LHCN-M2 (cell line): ENCODE data around the gene OMP. TPM values are rescaled to one million over a fixed set of nuclear protein-coding genes. Genes with fewer than 3 reads are reported as not detected.
A peak's percentile ranks its signal among the peaks of the same experiment; 100 is the strongest.

Source experiments
- DNase-seq: peaks from one replicate; pipeline ENCODE4 v3.0.0-alpha.2; 2012; ENCODE audit warnings: low read depth
- total RNA-seq: library from RNA; depleted of rRNA; stranded (reverse); fragments of >200 nt; gene quantifications from 2 replicates; pipeline ENCODE4 v1.2.3, GENCODE V29; 2014

Gene OMP
- total RNA-seq, 1 experiment from 2014 or later = 0.57 TPM

DNA sequence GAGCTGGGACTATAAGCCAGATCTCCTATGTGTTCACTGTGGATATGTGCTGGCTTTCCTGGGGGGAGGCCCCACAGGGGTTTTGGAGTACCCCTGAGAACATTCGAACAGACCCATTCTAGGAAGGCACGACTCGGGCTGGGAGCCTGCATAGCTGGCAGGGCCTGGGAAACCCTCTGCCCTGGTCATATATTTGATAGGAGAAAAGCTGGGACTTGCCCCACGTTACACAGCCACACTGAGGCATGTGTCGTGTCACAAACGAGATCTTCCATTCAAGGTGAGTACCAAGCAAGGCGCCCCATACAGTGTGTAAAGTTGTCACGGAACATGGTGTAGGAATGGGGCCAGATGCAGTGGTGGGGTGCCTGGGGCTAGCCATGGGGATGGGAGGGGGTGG, 36.6 kb downstream of the OMP start:
- DNase-seq = no peak

GRCh38 chr11:77140231-77140851, 37.7 kb downstream of the OMP start:
- peak; percentile 74 for DNase-seq

DNA sequence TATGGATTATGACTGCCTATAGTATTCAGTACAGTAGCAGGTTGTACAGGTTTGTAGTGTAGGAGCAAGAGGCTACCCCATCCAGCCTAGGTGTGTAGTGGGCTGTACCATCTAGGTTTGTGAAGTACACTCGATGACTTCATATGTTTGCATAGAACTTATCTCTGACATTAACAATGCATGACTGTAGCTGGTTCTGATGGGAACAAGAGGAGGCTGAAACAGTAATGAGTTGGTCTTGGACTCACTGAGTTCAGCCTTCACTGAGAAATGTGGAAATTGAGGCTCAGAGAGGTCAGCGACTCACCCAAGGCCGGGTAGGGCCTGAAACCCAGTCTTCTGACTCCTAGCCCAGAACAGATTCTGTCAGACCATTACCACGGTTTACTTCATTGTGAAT, 38.4 kb downstream of the OMP start:
- peak; percentile 60 for DNase-seq

GRCh38 chr11:77141475-77141874, 38.8 kb downstream of the OMP start:
- no peak for DNase-seq

DNA sequence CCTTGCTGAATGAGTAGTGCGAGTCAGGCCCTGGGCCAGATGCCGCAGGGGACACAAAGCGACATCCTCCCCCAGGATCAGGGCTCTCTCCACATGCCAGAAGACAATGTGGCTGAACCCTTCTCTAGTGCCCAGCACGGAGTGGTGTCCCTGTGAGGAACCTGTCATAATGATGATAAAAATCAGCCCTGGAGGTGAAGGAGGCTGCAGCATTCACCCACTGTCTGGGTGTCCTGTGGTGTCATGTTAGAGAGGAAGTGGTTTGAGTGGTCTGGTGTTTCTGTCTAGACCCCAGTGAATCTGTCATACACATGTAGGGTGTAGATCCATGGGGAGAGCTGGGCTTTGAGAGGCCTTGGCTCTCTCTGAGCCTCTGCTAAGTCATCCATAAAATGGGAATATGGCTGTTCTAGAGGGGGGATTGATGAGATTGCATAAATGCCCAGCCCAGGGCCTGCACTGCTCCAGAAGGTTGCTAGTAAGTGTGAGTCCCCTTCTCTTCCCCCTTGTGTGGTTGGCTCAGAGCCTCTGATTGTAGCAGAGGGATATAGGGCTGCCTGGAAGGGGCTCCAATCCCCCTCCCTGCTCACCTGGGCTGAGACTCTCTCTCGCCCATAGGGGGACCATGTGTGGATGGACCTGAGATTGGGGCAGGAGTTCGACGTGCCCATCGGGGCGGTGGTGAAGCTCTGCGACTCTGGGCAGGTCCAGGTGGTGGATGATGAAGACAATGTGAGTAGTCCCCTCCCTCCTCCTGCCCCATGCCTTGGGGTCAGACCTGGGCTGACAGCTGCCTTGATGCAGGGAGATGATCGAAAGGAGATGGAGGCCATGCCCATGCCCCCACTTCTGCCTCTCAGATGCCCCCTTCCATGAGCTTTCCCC, 39.7 kb downstream of the OMP start:
- DNase-seq = no peak

DNA sequence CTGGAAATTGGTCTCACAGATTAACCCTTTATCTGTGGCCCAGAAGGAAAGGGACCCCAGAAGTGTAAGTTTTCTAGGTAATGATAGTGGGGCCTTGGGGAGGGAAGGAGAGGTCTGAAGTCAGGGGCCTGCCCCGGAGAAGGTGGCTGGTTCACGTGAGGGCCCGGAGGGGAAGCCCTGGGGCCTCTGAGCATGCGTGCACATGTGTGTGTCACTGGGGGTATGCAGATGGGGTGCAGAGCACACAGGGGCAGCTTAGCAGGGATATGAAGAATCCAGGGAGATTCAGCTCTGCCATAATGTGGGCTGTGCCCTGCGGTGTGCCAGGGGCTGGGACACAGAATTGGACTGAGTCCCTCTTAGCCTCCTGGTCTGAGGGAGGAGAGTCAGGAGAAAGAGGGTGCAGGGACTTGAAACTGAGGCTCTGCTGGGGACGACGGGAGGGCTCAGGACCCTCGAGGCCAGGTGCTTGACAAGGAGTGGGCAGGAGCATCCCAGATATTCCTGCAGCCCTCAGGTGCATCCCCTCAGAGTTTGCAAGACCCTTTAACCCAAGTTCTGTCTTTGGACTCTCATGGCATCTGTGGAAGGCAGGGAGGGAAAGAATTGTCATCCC, 40.9 kb downstream of the OMP start:
- DNase-seq = no peak

DNA sequence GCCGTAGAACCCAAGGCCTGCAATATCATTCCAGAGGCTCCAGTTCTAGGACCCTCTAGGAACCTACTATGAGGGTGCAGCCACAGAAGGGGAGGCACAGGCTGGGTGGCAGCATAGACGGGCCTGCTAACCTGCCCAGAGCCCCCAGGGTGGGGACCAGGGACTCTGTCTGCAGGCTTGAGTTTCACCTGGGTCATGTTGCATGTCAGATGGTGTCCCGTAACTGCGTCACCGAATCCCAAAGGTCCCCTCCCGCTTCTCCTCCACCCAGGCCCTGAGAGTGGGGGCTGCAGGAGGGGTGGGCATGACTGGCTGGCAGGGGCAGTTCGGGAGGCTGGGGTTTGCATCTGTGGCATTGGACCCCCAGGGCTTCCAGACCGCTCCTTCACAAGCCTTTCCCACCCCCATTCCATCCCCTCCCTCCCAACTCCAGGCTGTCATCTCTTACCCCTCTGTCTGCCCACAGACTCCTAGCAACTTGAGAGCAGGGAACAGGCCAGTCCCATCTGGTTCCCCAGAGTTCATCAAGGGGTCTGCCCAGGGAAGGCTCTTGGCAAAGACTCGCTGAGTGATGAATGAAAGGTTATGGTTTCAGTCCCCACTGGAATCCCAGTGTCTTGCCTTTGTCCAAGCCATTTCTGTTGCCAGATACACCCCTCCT, 41.7 kb downstream of the OMP start:
- no peak for DNase-seq

GRCh38 chr11:77144857-77145428, 42.3 kb downstream of the OMP start:
- DNase-seq = no peak

DNA sequence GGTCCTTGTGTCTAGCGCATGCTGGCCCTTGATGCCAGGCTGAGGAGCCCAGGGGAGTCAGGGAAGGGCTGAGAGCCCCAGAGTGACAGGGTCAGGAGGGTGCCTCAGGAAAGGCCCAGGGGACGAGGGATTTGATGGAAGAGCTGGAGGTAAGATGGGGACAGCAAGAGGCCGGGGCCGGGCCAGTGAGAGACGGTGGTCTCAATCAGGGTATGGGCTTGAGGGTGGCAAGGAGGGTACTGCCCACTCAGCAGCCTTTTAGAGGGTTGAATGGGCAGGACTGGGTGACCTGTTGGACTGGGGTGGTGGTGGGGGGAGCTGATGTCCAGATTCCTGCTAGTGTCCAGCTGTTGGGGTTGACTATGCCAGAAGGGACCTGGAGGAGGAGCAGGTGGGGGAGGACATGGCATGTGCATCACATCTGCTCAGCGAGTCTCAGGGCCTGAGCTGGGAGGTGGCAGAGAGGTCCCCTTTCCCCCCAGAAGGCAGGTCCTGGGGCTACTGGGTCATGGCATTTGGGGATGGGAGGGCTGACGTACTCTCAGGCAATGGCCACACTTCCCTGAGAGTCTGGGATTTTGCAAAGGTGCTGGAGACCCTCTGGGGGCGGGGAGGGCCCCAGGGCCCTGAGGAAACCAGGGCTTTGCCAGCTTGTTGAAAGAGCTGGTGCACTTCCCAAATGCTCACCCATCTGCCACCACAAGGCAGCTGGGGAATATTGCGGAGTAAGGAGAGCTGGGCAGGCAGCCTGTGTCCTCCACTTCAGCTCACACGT, 43.8 kb downstream of the OMP start:
- DNase-seq = no peak

- no peak for DNase-seq
These were observed 44.3 kb downstream of the OMP start for GRCh38 chr11:77147036-77147315.

DNA sequence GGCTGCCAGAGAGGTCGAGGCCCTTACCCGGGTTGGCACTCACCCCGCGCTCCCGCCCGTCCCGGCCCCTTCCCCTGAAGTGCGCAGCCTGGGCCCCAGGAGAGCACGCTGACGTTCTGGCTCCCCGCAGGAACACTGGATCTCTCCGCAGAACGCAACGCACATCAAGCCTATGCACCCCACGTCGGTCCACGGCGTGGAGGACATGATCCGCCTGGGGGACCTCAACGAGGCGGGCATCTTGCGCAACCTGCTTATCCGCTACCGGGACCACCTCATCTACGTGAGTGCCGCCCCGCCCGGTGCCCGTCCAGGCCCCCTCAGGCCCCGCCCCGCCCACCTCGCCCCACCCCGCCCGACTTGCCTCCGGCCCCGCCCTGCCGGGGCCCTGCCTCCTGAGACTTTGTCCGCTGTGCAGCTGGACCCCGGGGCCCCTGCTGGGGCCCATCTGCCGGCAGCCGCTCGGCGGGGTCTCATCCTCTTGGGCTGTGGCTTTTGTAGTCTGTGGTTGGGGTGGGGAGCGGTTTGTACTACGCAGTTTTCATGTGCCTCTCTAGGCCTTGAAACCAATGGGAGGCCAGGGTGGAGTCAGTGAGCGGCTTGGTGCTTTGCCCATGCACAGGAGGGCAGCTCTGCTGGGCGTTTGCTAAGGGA, 45.2 kb downstream of the OMP start:
- no peak for DNase-seq

- DNase-seq = no peak
These were observed 46.5 kb downstream of the OMP start for GRCh38 chr11:77148963-77149715.

GRCh38 chr11:77149716-77150392, 47.2 kb downstream of the OMP start:
- no peak for DNase-seq

DNA sequence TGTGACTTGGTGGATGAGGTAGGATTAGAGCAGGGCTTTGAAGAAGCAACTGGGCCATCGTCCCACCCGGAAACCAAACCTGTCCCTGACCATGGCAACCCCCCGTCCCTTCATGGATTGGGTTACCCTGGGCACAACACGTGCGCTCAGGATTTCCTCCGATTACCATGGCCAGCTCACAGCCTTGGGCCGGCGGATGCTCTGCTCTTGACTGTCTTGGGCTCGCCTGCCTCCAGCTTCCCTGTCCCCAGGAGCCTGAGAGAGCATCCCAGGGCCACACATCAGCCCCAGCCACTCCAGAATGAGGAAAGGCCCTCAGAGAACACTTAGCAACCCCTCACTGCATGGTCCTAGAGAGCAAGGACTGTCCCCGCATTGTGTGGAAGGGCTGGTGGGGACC, 48.2 kb downstream of the OMP start:
- no peak for DNase-seq

- DNase-seq = peak; percentile 72
These were observed 49.3 kb downstream of the OMP start for GRCh38 chr11:77151804-77152509.

- peak; percentile 70 for DNase-seq
These were observed 50.2 kb downstream of the OMP start for GRCh38 chr11:77152846-77153245.
